Measurements from ENCODE around the gene JSRP1.
A peak's percentile ranks its signal among the peaks of the same experiment; 100 is the strongest.

JSRP1 gene

DNA sequence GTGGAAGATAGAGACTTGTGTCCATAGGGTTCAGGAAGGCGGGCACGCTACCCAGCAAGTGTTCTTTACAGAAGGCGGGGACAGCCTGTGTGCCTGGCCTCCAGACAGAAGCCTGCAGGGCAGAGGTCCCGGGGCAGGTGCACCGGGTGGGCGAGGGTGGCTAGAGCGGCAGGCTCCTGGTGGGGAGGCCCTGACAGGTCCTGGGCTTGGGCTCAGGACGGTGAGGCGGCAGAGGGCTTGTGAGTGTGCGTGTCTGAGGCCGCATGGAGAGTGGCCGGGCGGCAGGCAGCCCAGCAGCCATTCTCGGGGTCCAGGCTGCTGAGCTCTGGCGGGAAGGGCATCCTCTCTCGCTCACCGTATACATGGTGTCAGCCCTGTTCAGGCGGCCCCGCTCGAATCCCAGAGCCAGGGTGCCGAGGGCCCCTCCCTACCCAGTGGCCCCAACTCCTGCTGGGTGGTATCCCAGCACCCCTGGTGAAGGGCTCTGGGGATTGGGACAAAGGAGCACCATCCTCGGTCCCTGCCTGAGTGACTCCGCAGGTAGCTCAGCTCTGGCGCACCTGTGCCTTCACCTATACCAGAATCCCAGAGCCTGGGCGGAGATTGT is 10.1 kb downstream of the JSRP1 start:
- DNase-seq: no peak

DNA sequence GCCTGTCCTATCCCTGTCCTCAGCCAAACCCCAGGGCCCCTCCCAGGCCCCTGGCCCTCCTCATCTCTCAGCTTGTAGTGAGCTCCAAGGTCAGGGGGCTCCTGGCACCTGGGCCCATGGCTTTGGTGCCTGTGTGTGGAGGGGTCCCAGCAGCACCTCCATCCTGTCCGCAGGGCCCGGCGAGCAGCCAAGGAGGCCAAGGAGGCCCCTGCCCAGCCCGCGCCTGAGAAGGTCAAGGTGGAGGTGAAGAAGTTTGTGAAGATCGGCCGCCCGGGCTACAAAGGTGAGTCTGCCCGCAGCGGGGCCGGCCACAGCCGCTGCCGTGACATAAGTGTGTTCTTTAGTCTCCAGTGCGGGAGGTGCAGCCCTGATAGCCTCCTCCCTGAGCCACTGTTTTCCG is 10.9 kb downstream of the JSRP1 start:
- DNase-seq: no peak

DNA sequence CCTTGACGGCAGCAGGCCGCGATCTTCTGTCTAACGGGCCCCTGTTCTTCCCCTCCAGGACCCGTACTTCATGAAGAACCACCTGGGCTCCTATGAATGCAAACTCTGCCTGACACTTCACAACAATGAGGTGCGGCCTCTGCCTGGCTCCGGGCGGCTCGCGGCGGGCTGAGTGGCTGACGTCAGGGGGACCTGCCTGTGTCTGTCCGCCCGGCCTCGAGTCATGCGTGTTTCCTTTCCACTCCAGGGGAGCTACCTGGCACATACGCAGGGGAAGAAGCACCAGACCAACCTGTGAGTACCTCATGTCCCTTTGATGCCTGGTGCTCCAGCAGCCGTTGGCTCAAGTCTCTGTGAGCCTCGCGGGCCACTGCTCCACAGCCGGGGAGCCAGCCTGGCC is 11.7 kb downstream of the JSRP1 start:
- DNase-seq: no peak

DNA sequence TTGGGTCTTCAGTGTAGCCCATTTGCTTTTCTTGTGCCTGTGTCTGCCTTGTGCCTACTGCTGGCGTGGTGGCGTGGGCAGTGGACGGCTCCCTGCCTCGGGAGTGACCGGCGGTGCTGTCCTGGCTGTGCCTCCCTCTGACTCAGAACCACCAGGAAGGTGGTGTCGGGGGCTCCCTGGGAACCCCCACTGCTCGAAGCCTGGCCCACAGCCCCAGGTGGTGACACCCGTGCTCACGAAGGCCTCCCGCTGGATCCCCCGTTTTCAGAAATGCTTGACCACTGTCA is 12.1 kb downstream of the JSRP1 start:
- no peak for DNase-seq

DNA sequence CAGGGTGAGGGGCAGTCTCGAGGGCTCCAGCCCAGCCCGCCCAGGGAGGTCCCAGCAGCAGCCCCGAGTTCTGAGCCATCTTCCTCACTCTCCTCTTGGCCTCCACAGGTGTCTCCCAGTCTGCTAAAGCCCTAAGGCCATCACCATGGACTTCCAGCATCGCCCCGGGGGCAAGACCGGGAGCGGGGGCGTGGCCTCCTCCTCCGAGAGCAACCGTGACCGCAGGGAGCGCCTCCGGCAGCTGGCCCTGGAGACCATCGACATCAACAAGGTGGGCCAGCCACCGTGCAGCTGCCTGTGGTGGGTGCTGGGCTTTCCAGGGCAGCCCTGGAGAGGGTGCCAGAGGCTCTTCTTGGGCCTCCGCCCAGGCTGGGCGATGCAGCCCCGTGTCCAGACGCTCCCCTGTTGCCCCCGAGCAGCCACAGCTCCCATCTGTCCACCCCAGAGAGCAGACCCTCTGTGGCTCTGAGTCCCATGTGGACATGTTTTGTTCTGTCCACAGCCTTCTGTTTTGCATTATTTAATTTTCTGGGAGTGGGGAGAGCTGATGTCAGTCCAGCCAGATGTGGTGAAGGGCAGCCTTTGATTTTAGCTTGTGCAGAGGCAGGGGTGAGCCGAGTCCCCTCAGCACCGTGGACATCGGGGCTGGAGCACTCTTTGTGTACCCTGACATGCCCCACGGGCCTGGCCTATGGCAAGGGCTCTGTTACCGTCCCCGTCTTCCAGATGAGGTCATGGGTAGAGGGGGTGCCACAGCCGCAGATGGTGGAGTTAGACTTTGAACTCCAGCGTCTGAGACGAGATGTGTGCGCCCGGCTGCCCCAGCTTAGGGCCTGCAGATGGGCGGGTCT is 12.7 kb downstream of the JSRP1 start:
- DNase-seq: no peak

DNA sequence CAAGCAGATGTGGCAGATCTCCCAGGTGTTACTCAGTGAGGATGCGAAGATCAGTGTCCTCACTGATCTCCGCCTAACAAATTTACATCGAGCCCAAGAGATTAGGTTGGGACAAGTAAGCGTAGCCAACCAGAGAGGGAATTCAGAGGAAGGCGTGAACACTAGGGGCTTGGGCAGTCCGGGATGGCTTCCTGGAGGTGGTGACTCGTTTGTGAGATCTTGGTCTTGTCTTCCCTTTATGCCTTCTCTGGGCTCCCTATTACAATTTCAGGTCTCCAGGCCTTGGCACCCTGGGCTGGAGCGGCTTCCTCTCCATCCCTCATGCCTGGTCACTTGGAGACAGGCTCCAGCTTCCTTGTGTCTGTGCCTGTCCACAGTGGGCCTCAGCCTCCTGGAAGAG is 13.4 kb downstream of the JSRP1 start:
- no peak for DNase-seq

DNA sequence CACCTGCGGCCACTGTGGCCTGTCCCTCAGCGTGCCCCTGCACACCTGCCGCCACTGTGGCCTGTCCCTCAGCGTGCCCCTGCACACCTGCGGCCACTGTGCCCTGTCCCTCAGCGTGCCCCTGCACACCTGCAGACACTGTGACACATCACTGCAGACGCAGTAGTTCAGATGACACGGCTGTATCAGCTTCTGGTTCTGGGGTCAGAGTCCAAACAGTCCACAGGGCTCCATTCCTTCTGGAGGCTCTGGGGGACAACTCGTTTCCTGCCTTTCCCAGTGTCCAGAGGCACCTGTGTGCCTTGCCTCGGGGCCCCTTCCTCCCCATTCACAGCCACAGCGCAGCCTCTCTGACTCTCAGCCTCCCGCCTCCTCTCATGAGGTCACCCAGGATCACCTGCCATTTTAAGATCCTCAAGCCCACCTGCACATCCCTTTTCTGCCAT is 14.1 kb downstream of the JSRP1 start:
- DNase-seq: no peak

DNA sequence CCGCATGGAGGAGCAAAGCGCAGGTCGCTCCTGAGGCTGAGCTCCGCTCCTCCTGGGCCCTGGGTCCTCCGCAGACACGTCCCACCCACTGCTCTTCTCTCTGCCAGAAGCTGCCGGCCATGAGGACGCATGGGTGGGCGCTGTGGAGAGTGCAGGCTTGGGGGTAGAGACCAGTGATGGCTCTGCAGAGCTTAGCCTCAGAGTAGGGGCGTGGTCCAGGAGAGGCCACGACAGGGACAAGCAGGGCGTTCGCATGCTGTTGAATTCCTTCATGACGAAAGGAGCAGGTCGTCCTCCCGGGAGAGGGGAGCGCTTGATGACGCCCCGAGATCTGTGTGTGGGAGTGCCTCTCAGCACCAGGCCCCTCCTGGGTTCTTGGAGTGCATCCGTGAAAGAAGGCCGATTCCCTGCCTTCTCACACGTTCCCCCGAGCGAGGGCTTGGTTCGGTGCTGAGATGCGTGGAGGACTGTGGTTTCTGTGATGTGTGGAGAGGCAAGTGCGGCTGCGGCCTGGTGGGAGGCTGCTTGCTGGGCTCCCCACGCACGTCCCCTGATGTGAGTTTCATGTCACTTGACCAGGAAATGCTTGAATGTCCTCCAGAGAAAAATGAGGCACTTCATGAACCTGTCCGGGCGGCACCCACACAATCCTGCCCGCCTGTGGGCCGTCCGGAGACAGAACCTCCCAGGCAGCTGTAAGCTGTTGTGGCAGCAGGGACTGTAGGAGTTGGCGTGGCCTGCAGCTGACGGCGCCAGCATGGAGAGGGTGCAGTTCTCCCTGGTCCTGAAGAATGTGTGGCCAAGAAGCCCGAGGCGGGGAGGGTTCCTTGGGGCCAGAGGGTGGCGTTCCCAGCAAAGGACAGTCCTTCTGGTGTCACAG is 15.1 kb downstream of the JSRP1 start:
- DNase-seq: no peak

DNA sequence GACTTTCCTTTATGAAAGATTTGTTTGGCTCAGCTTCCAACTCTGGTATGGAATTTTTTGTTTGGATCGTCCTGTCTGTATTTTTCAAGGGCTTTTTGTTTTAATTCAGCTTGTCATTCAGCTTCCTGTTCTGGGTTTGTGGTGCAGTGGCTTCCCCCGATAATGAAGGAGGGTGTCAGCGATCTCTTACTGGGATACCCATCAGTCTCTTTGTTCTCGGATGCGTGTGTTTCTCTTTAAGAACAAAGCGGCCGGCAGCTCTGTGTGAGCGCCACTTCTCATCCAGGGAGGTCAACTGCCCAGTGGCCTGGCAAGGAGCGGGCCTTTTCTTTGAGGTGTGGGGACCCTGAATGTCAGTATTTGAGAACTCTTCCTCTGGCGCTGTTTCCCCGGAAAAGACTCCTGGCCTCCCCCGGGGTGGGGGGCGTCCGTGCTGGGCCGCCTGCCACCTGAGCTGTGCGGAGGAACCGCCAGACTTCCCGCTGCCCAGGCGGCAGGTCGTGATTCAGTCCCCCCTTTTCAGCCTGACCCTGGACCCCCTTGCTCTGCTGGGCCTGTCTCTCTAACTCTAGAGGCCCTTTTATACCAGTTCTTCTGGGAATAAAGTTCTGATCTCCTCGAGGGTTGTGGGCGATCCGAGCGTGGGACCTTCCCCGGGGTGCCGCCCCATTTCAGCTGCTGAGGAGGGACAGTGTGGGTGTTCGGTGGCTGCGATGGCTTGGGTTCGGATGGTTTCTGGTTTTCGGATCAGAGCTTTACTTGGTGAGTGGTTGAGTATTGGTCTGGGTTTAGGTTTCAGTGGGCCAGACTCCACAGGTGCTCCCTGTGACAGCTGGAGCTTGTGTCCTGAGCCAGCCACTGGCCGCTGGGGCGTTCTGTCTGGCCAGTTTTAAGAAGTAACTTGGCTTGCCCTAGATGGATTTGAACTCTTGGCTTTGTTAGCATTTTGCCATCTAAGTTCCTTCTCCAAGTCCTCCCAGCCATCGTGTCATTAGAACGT is 16.1 kb downstream of the JSRP1 start:
- DNase-seq: no peak

DNA sequence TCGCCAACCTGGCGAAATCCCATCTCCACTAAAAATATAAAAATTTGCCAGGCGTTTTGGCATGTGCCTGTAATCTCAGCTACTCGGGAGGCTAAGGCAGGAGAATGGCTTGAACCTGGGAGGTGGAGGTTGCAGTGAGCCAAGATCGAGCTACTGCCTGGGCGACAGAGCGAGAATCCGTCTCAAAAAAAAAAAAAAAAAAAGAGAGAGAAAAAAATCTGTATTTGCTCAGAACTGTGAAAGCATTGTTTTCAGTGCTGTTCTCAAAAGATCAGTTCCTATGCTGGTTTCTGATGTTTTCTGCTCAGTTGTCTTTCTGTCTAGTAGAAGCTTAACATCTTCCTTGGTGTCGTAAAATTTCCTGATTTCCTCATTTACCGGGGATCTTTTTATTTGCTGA is 17.0 kb downstream of the JSRP1 start:
- no peak for DNase-seq

DNA sequence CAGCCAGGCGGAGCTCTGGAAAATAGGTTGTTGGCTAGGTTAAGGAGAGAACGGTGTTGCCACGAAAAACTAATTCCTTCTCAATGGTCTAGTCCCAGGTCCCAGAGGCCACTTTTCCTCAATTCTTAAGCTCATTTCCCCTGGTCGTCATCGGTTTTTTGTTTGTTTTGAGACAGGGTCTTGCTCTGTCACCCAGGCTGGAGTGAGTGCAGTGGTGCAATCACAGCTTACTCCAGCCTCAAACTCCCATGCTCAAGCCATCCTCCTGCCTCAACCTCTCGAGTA is 18.4 kb downstream of the JSRP1 start:
- no peak for DNase-seq

DNA sequence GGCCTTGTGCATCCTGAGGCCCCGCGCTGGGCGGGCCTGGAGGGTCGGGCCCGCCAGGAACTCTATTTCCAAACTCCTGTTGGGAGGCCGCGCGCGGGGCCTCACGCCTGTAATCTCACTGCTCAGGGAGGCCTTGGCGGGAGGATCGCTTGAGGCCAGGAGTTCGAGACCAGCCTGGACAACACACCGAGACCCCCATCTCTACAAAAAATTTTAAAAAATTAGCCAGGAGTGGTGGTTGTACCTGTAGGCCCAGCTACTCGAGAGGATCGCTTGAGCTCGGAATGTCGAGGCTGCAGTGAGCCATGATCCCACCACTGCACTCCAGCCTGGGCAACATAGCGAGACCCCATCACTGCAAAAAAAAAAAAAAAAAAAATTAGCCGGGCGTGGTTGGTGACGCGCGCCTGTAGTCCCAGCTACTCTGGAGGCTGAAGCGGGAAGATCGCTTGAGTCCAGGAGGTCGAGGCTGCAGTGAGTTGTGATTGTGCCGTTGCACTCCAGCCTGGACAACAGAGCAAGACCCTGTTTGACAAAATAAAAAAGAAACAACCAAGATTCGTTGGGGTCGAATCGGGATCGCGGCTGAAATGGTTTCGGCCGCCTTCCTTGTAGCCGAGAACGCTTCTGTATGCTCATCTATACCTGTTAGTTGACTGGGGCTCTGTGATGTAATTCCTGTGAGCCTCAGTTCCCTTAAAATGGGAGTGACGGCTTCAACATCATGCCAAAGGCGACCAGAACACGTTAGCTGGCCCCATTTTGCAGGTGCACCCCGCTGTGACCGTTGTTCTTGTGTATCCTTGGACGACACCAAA is 19.0 kb downstream of the JSRP1 start:
- no peak for DNase-seq

DNA sequence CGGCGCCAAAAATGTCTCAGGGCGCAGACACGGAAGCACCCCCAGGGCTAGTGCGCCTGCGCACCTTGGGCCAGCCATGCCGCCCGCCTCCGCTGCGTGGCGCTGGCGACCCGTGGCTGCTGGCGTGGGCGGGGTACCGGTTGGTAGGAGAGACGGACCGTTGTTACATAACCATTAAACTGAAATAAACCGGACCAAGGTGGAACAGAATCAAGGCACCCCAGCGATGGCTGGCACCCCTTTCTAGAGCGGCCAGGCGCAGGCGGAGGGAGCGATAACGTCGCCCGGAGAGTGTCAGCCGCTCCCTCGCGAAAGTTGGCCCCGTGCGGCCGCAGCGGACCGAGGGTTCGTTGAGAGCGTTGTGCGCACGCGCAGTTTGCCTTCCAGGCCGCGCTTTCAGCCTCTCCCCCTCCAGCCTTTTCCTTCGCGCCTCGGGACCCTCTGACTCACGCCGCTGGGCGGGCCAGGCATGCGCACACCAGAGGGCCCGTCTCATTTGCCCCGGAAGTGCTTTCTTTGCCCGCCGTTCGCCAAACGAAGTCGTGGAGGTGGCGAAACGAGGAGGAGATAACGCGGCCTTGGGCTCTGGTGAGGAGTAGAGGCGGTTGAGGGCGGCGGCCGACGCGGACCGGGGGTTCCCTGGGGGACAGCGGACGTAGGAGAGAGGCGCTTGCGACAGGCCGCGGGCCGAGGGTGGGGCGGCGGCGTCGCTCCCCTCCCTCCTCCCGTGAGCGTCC is 19.7 kb downstream of the JSRP1 start, which contains the start of the genes PLEKHJ1 and SF3A2:
Gene PLEKHJ1 (minus strand): TSS at position 16 of the 737 bp plus-strand sequence. CDS start 81 bp downstream, outside the sequence.
Gene SF3A2 (plus strand): TSS at position 511 of the 737 bp plus-strand sequence. CDS start 6,595 bp downstream, outside the sequence.
- peak; percentile 100 for DNase-seq

DNA sequence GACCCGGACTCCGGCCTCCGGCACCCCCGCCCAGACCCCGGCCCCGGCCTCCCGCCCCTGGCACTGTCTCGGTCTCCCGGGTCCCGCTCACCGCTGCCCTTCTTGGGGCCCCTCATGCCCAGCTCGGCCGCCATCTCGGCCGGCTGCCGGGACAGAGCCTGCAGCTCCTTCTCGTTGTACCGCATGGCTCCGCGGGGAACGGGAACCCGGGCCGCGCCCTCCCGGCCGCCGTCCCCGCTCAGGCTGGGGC is 20.2 kb downstream of the JSRP1 start:
- no peak for DNase-seq

DNA sequence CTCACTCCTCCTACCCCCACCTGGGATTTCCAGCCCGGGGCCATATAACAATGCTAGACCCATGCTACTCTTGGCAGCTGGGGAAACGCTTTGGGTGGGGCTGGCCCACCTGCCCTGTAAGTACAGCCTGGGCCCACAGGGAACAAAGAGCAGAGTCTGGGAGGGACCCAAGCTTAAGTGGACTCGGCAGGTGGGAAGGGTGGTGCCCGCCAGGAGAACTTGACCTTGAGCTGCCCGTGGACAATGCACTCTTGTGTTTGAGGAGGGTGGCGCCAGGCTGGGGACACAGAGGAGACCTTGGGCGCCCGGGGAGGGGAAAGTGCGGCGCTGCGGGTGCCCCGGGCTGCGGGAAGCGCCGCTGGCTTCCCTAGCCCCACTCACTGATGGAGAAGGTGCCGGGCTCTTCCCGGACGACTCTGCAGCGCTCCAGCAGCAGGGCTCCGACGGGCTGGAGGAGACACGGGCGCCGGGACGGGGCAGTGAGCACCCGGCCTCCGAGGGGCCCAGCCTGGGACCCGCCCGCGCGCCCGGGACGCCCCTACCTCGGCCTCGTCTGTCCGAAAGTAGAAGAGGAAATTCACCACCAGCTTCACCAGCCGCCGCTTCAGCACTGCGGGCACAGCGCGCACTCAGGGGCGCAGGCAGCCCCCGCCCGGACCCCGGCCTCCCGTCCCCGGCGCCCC is 20.7 kb downstream of the JSRP1 start:
- DNase-seq: peak; percentile 71

DNA sequence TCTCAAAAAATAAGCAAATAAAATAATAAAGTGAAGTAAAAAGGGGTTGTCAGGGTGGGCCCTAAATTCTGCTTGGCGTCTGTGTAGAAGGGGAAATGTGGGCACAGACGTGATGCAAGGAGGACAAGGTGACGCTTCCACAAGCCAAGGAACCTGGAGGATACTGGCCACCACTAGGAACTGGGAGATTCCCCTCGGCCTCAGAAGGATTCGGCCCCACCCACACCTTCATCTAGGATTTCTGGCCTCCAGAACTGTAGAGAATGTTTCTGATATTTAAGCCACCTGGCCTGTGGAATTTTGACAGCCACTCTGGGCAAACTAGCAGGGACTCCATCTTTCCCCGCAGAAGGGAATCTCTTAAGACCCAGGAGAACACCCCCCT is 21.2 kb downstream of the JSRP1 start:
- no peak for DNase-seq

DNA sequence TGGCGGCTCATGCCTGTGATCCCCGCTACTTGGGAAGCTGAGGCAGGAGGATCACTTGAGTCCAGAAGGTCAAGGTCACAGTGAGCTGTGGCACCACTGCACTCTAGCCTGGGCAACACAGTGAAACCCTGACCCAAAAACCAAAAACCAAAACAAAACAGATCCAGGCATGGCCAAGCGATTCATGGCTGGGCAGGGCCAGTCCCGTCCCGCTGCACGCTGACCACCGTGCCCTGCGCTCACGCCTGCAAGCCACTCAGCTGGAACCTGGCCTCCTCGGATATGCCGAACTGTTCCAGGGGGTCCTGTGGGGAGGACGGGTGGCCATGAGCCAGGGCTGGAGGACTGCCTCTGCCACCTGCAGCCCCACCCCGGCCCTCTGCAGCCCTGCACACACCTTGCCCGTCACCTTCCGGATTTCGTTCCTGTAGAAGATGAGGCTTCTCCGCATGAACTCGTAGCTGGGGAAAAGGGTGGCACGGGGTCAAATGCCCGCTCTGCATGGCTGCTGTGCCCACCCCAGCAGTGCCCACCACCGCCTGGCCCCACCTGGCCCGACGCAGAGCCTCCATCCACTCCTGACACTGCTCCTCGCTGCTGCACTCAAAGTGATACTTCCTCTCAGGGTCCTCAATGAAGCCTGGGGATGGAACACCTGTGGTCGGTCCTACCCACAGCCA is 22.5 kb downstream of the JSRP1 start:
- DNase-seq: no peak

DNA sequence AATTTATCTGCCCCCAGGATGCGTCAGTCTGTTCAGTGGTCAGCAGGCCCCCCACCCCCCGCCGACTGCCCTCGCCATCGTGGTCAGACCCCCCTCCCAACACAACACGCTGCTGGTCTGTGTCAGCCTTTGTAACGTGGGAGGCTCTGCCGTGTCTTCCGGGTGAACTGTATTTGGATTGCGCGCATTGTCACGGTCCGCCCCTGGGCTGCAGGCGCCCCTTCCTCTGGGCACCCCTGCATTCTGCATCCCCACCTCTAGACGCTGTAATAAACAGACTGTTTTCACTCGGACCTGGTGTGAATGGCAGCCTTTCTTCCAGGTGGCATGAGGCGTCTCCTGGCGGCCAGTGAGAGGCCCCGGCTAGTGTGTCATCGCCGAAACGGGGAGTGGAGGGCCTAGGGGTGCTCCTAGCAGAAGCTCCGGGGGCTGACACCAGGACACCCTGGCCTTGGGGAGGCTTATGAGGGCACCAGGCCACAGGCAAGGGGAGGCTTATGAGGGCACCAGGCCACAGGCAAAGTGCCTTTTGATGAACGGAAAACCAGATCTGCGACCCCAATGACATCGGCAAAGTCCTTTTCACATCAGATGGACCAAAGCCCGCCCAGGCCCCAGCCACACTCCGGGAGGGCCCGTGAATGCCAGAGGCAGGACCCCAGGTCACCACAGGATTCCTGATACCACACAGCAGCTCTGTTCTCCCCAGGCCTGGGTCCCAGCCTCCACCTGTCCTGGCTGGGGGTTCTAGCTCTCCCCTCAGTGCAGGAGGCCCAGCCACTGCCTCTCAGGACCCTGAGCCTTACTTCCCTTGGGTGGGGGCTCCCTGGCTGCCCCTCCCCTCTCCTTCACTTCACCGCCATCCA is 23.7 kb downstream of the JSRP1 start:
- DNase-seq: no peak

Measured in activated CD8-positive, alpha-beta memory T cell treated with anti-CD3 and anti-CD28 coated beads for 24 hours (primary cell).